Stomach (tissue), 4 donors: ENCODE measurements around the gene DNAAF3.
"Not testable (repeated sequence)": the region's sequence is repeated elsewhere in the genome, so short reads cannot be mapped to it uniquely, and the experiment has no call there.

Experiments used
- EP300 ChIP-seq: sonication (generic); formaldehyde crosslinking; IDR thresholded peaks from one replicate; pipeline ENCODE4 v1.6.1; 2017; ENCODE audit warnings: antibody characterized with exemption
- POLR2A ChIP-seq, 4 donors: fragments of 450-650 bp; IDR thresholded peaks; one replicate each; pipeline ENCODE4 v1.6.1; 2016; ENCODE audit warnings: antibody characterized with exemption in 4 of 4, control low read depth in 2 of 4, mild to moderate bottlenecking in 1 of 4, moderate library complexity in 1 of 4
- POLR2AphosphoS5 ChIP-seq, 3 donors: sonication (generic); formaldehyde crosslinking; IDR thresholded peaks; one replicate each; pipeline ENCODE4 v1.6.1; 2016; ENCODE audit warnings: antibody characterized with exemption in 3 of 3
- TF ChIP-seq, protein P1 (sequence below), 7 experiments: fragments of 450-650 bp in 4 of 7; fragments of 200-600 bp in 3 of 7; sonication (generic) in 3 of 7; IDR thresholded peaks; one replicate each; pipeline ENCODE4 v1.5.1; 2016 to 2019; ENCODE audit warnings: antibody characterized with exemption in 7 of 7, control low read depth in 2 of 7, mild to moderate bottlenecking in 1 of 7

DNA sequence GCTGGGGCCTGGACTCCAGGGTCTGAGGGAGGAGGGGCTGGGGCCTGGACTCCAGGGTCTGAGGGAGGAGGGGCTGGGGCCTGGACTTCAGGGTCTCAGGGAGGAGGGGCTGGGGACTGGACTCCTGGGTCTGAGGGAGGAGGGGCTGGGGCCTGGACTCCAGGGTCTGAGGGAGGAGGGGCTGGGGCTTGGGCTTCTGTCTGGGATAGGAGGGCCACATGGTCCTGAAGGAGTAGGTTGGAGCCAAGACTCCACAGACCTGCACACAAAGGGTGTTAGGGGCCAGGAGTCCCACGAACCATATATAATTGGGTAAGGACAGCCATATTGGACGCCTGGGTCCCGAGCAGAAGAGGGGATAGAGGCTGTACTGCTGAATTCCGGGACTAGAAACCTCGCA, 10.6 kb downstream of the DNAAF3 start:
- TF ChIP-seq, protein P1, sequence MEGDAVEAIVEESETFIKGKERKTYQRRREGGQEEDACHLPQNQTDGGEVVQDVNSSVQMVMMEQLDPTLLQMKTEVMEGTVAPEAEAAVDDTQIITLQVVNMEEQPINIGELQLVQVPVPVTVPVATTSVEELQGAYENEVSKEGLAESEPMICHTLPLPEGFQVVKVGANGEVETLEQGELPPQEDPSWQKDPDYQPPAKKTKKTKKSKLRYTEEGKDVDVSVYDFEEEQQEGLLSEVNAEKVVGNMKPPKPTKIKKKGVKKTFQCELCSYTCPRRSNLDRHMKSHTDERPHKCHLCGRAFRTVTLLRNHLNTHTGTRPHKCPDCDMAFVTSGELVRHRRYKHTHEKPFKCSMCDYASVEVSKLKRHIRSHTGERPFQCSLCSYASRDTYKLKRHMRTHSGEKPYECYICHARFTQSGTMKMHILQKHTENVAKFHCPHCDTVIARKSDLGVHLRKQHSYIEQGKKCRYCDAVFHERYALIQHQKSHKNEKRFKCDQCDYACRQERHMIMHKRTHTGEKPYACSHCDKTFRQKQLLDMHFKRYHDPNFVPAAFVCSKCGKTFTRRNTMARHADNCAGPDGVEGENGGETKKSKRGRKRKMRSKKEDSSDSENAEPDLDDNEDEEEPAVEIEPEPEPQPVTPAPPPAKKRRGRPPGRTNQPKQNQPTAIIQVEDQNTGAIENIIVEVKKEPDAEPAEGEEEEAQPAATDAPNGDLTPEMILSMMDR (IDR thresholded peaks at IDR 0.05) = not testable (repeated sequence)
- not testable (repeated sequence) for TF ChIP-seq POLR2AphosphoS5 (IDR thresholded peaks at IDR 0.05); POLR2A (IDR thresholded peaks at IDR 0.05); EP300
